ENCODE measurements around the gene VEGFB. TPM values are rescaled to one million over a fixed set of nuclear protein-coding genes. Genes with fewer than 3 reads are reported as not detected.

The VEGFB gene
- total RNA-seq, 4 donors from 2014 or later: 20.0 to 120 (median 26.0) TPM

DNA sequence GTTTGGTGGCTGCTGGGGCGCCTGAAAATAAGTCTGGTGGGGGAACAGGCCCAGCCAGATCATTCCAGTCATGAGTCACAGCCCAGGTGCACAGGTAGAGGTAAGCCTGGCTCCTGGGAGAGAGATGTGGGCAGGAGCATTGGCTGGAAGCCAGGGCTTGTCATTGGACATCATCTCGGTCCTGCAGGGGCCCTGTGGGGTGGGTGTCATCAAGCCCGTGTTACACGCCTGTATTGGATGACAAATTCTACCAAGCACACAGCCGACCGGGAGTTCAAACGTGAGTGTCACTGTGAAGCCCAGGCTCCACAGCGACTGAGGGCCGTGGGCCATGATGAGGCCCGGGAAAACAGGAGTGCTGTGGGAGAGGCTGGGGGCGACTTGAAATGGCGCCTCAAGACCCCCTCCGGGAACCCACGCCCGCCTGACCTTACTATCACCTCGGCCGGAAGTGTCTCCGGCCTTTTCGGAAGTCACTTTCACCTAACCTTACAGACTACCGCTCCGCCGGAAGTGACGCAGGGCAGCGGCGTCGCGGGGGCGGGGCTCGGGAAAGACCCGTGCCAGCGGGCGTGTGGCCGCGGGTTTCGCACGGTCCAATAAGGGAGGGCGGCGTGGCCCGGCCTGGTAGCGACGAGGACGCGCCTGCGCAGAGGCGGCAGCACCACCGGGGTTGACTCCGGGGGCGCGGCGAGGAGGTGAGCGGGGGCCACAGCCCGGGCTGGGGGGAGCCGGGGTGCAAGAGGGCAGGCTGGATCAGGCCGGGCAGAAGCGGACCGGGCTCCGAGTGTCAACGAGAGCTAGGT, 6.3 kb downstream of the VEGFB start, which contains the start of gene FKBP2:
Gene FKBP2 (plus strand): TSS at position 661 of the 806 bp plus-strand sequence. CDS start 1,293 bp downstream, outside the sequence.
- no peaks in the 10 kb centered on the region for H3K9me3 ChIP-seq
- H3K27me3 ChIP-seq: no peaks in the 10 kb centered on the region
- TF ChIP-seq POLR2A (IDR thresholded peaks at IDR 0.05): peak; percentile 84 to 86
- peak in 2 of 4 experiments; percentile 18 to 19 for TF ChIP-seq CTCF (IDR thresholded peaks at IDR 0.05)
- DNase-seq: peak; percentile 95 to 99
- H3K36me3 ChIP-seq: no peaks in the 10 kb centered on the region
- peaks cover 0 to 10% of the 10 kb centered on the region in 2 donors for H3K4me1 ChIP-seq
- peak within 1 kb of the TSS; percentile 61 to 87 for H3K4me3 ChIP-seq
- H3K27ac ChIP-seq: peak within 1 kb of the TSS; percentile 95 to 99
- intact Hi-C loops (cut with DNase I; ENCODE audit: low total_unique reads): no loop called here

- H3K27me3 ChIP-seq: no peaks in the 10 kb centered on the region
- H3K27ac ChIP-seq: peak overlapping the region; percentile 95 to 99
- no peaks in the 10 kb centered on the region for H3K9me3 ChIP-seq
- no peak for TF ChIP-seq POLR2A (IDR thresholded peaks at IDR 0.05)
- no peak for TF ChIP-seq CTCF (IDR thresholded peaks at IDR 0.05)
- H3K4me1 ChIP-seq: peaks cover 0 to 10% of the 10 kb centered on the region in 2 donors
- DNase-seq: peak in 1 of 2 donors; percentile 100
- intact Hi-C loops (cut with DNase I; ENCODE audit: low total_unique reads): no loop called here
- peak overlapping the region; percentile 61 to 87 for H3K4me3 ChIP-seq
- H3K36me3 ChIP-seq: no peaks in the 10 kb centered on the region
These were observed 6.8 kb downstream of the VEGFB start for GRCh38 chr11:64241241-64241490.

GRCh38 chr11:64241491-64242374, 7.3 kb downstream of the VEGFB start:
- H3K9me3 ChIP-seq: no peaks in the 10 kb centered on the region
- H3K27ac ChIP-seq: peak overlapping the region; percentile 95 to 99
- H3K4me1 ChIP-seq: peaks cover 0 to 10% of the 10 kb centered on the region in 2 donors
- no peaks in the 10 kb centered on the region for H3K27me3 ChIP-seq
- peak overlapping the region; percentile 61 to 87 for H3K4me3 ChIP-seq
- H3K36me3 ChIP-seq: no peaks in the 10 kb centered on the region
- DNase-seq: peak; percentile 67 to 100
- TF ChIP-seq CTCF (IDR thresholded peaks at IDR 0.05) (peak in 2 of 4 experiments; percentile 16 to 22), POLR2A (IDR thresholded peaks at IDR 0.05) (peak; percentile 53 to 71)
- intact Hi-C loops (cut with DNase I; ENCODE audit: low total_unique reads): no loop called here

DNA sequence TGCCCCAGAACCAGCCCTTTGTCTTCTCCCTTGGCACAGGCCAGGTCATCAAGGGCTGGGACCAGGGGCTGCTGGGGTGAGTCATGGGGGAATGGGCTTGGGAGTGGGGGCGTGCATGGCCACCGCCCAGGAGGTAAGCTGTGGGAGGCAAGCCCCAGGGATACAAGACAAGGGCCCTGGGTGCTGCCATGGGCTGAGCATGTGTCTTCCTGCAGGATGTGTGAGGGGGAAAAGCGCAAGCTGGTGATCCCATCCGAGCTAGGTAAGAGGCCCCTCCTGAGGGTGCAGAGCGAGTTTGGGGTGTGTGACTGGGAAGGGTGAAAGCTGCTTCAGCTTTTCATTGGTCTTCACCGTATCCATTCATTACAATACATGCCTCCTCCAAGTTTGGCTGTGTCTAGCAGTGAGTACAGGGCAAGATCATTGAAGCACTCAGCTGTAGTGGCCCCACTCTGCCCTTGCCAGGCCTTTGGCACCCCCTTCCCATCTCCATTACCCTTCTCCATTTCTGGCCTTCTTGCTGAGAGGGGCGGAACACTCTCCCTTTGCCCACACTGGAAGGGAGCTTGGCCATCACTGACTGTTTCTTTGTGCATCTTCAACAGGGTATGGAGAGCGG, 9.0 kb downstream of the VEGFB start:
- no peak overlapping the region for H3K27ac ChIP-seq
- no peaks in the 10 kb centered on the region for H3K9me3 ChIP-seq
- no peaks in the 10 kb centered on the region for H3K27me3 ChIP-seq
- no peak overlapping the region for H3K4me3 ChIP-seq
- TF ChIP-seq POLR2A (IDR thresholded peaks at IDR 0.05) (no peak), CTCF (IDR thresholded peaks at IDR 0.05) (no peak)
- no peak for DNase-seq
- no peaks in the 10 kb centered on the region for H3K36me3 ChIP-seq
- intact Hi-C loops (cut with DNase I; ENCODE audit: low total_unique reads): no loop called here
- peaks cover 0 to 14% of the 10 kb centered on the region in 2 donors for H3K4me1 ChIP-seq

Data from uterus (tissue), 4 donors.